ENCODE results near the gene IGFBP6.
"Not testable (repeated sequence)": the region's sequence is repeated elsewhere in the genome, so short reads cannot be mapped to it uniquely, and the experiment has no call there.

The IGFBP6 gene

GRCh38 chr12:53091756-53092155 lies 5.7 kb upstream of the IGFBP6 start:
- no peak overlapping the region for H3K4me3 ChIP-seq
- peak overlapping the region in 1 of 21 experiments; percentile 3 for H3K27ac ChIP-seq

GRCh38 chr12:53093777-53094393 lies 3.6 kb upstream of the IGFBP6 start:
- Histone ChIP-seq H3K27ac (peak overlapping the region in 5 of 21 experiments; percentile 10 to 57 (median 38)), H3K4me3 (no peak overlapping the region)

- Histone ChIP-seq H3K4me3 (no peak overlapping the region), H3K27ac (peak overlapping the region in 4 of 21 experiments; percentile 10 to 57 (median 39))
Measured at GRCh38 chr12:53094394-53094787, 3.1 kb upstream of the IGFBP6 start.

- H3K27ac ChIP-seq, result peak overlapping the region in 2 of 21 experiments; percentile 43 to 68
- not testable (repeated sequence) for H3K4me3 ChIP-seq
Measured at GRCh38 chr12:53094796-53095595, 2.5 kb upstream of the IGFBP6 start.

GRCh38 chr12:53095596-53095895 lies 1.9 kb upstream of the IGFBP6 start:
- H3K4me3 ChIP-seq, result not testable (repeated sequence)
- H3K27ac ChIP-seq, result peak overlapping the region in 11 of 21 experiments; percentile 11 to 87 (median 59)

- Histone ChIP-seq H3K4me3 (peak overlapping the region in 2 of 7 experiments; percentile 42 to 51), H3K27ac (peak overlapping the region in 15 of 21 experiments; percentile 45 to 88 (median 78))
Measured at GRCh38 chr12:53096089-53096741, 1.3 kb upstream of the IGFBP6 start.

- peak overlapping the region in 5 of 7 experiments; percentile 38 to 51 (median 42) for H3K4me3 ChIP-seq
- peak overlapping the region in 17 of 21 experiments; percentile 45 to 88 (median 78) for H3K27ac ChIP-seq
Measured at GRCh38 chr12:53096759-53097158, 708 bp upstream of the IGFBP6 start.

- Histone ChIP-seq H3K27ac (peak overlapping the region in 20 of 21 experiments; percentile 40 to 88 (median 77)), H3K4me3 (peak overlapping the region; percentile 24 to 51 (median 40))
Measured at GRCh38 chr12:53097207-53097563, 282 bp upstream of the IGFBP6 start.

- Histone ChIP-seq H3K27ac (peak overlapping the region in 19 of 21 experiments; percentile 40 to 88 (median 77)), H3K4me3 (peak overlapping the region in 6 of 7 experiments; percentile 33 to 51 (median 41))
Measured at GRCh38 chr12:53098354-53098981, 1.0 kb downstream of the IGFBP6 start.

GRCh38 chr12:53099071-53099882 lies 1.8 kb downstream of the IGFBP6 start:
- H3K27ac ChIP-seq, result peak overlapping the region in 17 of 21 experiments; percentile 6 to 88 (median 73)
- no peak overlapping the region for H3K4me3 ChIP-seq

- H3K4me3 ChIP-seq, result no peak overlapping the region
Measured at GRCh38 chr12:53100466-53101151, 3.1 kb downstream of the IGFBP6 start.

GRCh38 chr12:53101266-53101665 lies 3.8 kb downstream of the IGFBP6 start:
- Histone ChIP-seq H3K4me3 (no peak overlapping the region), H3K27ac (no peak overlapping the region)

More at GRCh38 chr12:53100466-53101151, 3.1 kb downstream of the IGFBP6 start:
- no peak overlapping the region for H3K27ac ChIP-seq

- H3K4me3 ChIP-seq, result no peak overlapping the region
- peak overlapping the region in 6 of 21 experiments; percentile 16 to 59 (median 30) for H3K27ac ChIP-seq
Measured at GRCh38 chr12:53101931-53102781, 4.7 kb downstream of the IGFBP6 start.

GRCh38 chr12:53102883-53103807 lies 5.7 kb downstream of the IGFBP6 start, which contains the start of gene SOAT2:
TSS of gene SOAT2 (plus strand) at chr12:53103486. CDS start at chr12:53103578, 92 bp downstream.
- H3K4me3 ChIP-seq, result no peak within 1 kb of the TSS
- peak within 1 kb of the TSS in 7 of 21 experiments; percentile 19 to 59 (median 29) for H3K27ac ChIP-seq

- H3K4me3 ChIP-seq, result no peak overlapping the region
- peak overlapping the region in 3 of 21 experiments; percentile 34 to 59 (median 37) for H3K27ac ChIP-seq
Measured at GRCh38 chr12:53103860-53104305, 6.4 kb downstream of the IGFBP6 start.

- Histone ChIP-seq H3K4me3 (no peak overlapping the region), H3K27ac (no peak overlapping the region)
Measured at GRCh38 chr12:53105256-53105655, 7.8 kb downstream of the IGFBP6 start.

All from skin epidermis (tissue), 12 donors.